HG02588 (cell line): ENCODE results near the gene CEP70.
A peak's percentile ranks its signal among the peaks of the same experiment; 100 is the strongest.
"Not testable (repeated sequence)": the region's sequence is repeated elsewhere in the genome, so short reads cannot be mapped to it uniquely, and the experiment has no call there.

ENCODE experiments used
- ATAC-seq: cut with Tn5 transposase; IDR thresholded peaks from one replicate; pipeline ENCODE4 v1.9.1; 2021; ENCODE audit warnings: mild to moderate bottlenecking, moderate library complexity; ENCODE audit not compliant: unreplicated experiment

Gene CEP70

GRCh38 chr3:138513090-138513843 is 80.8 kb downstream of the CEP70 start:
- ATAC-seq: peak; percentile 84

GRCh38 chr3:138511945-138512344 is 82.1 kb downstream of the CEP70 start:
- no peak for ATAC-seq

GRCh38 chr3:138509586-138509985 is 84.5 kb downstream of the CEP70 start:
- ATAC-seq: no peak

GRCh38 chr3:138507524-138507923 is 86.5 kb downstream of the CEP70 start:
- ATAC-seq: no peak

GRCh38 chr3:138498991-138499390 is 95.1 kb downstream of the CEP70 start:
- ATAC-seq: no peak

- ATAC-seq: no peak
These were observed 96.2 kb downstream of the CEP70 start for GRCh38 chr3:138497851-138498250.

- ATAC-seq: no peak
These were observed 97.0 kb downstream of the CEP70 start for GRCh38 chr3:138497021-138497420.

- ATAC-seq: no peak
These were observed 97.6 kb downstream of the CEP70 start for GRCh38 chr3:138496436-138496835.

- not testable (repeated sequence) for ATAC-seq
These were observed 98.4 kb downstream of the CEP70 start for GRCh38 chr3:138495638-138496037.

GRCh38 chr3:138494607-138494929 is 99.5 kb downstream of the CEP70 start:
- ATAC-seq: no peak

GRCh38 chr3:138493804-138494606 is 100.1 kb downstream of the CEP70 start:
- ATAC-seq: no peak

- no peak for ATAC-seq
These were observed 100.9 kb downstream of the CEP70 start for GRCh38 chr3:138492980-138493675.

GRCh38 chr3:138491971-138492370 is 102.1 kb downstream of the CEP70 start:
- ATAC-seq: no peak

GRCh38 chr3:138486580-138486979 is 107.5 kb downstream of the CEP70 start:
- ATAC-seq: not testable (repeated sequence)

- ATAC-seq: not testable (repeated sequence)
These were observed 109.4 kb downstream of the CEP70 start for GRCh38 chr3:138484672-138485071.

GRCh38 chr3:138479438-138479863 is 114.6 kb downstream of the CEP70 start:
- ATAC-seq: no peak

- ATAC-seq: no peak
These were observed 116.3 kb downstream of the CEP70 start for GRCh38 chr3:138477801-138478200.

- ATAC-seq: no peak
These were observed 116.9 kb downstream of the CEP70 start for GRCh38 chr3:138477120-138477519.

GRCh38 chr3:138476526-138476925 is 117.5 kb downstream of the CEP70 start:
- ATAC-seq: no peak

GRCh38 chr3:138474163-138474562 is 119.9 kb downstream of the CEP70 start:
- no peak for ATAC-seq

- ATAC-seq: no peak
These were observed 120.7 kb downstream of the CEP70 start for GRCh38 chr3:138473391-138473790.
